Hematopoietic multipotent progenitor cell treated with erythropoietin and hydrocortisone succinate and interleukin-3 and kit ligand, for 17 days (in vitro differentiated cells): Measurements from ENCODE around the gene KIR2DL3.

Experiments used
- DNase-seq: peaks from one replicate; pipeline ENCODE4 v3.0.0-alpha.2; 2015; ENCODE audit warnings: low spot score

KIR2DL3 gene

DNA sequence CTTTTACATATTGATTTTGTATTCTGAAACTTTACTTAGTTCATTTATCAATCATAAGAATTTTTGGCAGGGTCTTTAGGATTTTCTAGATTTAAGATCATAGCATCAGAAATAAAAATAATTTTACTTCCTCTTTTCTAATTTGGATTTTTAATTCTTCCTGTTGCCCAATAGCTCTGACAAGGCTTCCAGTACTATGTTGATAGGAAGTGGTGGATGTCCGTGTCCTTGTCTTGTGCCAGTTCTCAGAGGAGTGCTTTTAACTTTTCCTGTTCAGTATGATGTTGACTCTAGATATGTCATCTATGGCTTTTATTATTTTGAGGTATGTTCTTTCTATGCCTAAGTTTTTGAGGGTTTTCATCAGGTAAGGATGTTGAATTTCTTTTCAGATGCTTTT, 57.4 kb downstream of the KIR2DL3 start:
- DNase-seq, result no peak
